PC-9 (cell line): Measurements from ENCODE around the gene FOXB2. TPM values are rescaled to one million over a fixed set of nuclear protein-coding genes. Genes with fewer than 3 reads are reported as not detected.

Experiments
- BruUV-seq: library from RNA; stranded (reverse); fragments of 400-500 nt; replicated peaks from 2 replicates; lab custom pipeline; 2021; lab: Mats Ljungman, UMichigan
- CTCF ChIA-PET: fragments of 300-600 bp; sonication (Branson Sonifier 250); formaldehyde crosslinking; loops from one replicate; lab custom pipeline; 2022; ENCODE audit warnings: antibody characterized with exemption; lab: Charles Lee
- POLR2A ChIA-PET: fragments of 300-600 bp; sonication (Branson Sonifier 250); formaldehyde crosslinking; loops from one replicate; lab custom pipeline; 2022; ENCODE audit warnings: antibody characterized with exemption; ENCODE audit not compliant: unreplicated experiment; lab: Charles Lee
- DNase-seq, 2 experiments: peaks; one replicate each; pipeline versions ENCODE4 v3.0.0 to v3.0.0-alpha.2; 2015 to 2022; ENCODE audit warnings: mixed read lengths in 1 of 2
- H2AFZ ChIP-seq: fragments of 200-600 bp; sonication (generic); 2 replicates; pipeline ENCODE4 v1.8.1; 2017; ENCODE audit warnings: antibody characterized with exemption
- H3F3A ChIP-seq: fragments of 200-600 bp; sonication (generic); 2 replicates; pipeline ENCODE4 v1.8.1; 2017; ENCODE audit warnings: antibody characterized with exemption, mild to moderate bottlenecking, low read depth; ENCODE audit not compliant: insufficient read depth
- H3K27ac ChIP-seq: fragments of 200-600 bp; sonication (generic); 2 replicates; pipeline ENCODE4 v1.6.1; 2016; ENCODE audit warnings: mixed run types
- H3K27me3 ChIP-seq: fragments of 200-600 bp; sonication (generic); 2 replicates; pipeline ENCODE4 v1.6.1; 2016; ENCODE audit warnings: low read depth, mixed run types; ENCODE audit not compliant: insufficient read depth
- H3K36me3 ChIP-seq: fragments of 200-600 bp; sonication (generic); 2 replicates; pipeline ENCODE4 v1.6.1; 2016; ENCODE audit warnings: low read depth, mixed run types
- H3K4me1 ChIP-seq: fragments of 200-600 bp; sonication (generic); replicated peaks from 2 replicates; pipeline ENCODE4 v1.6.1; 2016; ENCODE audit warnings: mixed run types; ENCODE audit not compliant: insufficient read depth
- H3K4me2 ChIP-seq: fragments of 200-600 bp; sonication (generic); 2 replicates; pipeline ENCODE4 v1.6.1; 2017; ENCODE audit warnings: mixed run types
- H3K4me3 ChIP-seq: fragments of 200-600 bp; sonication (generic); 2 replicates; pipeline ENCODE4 v1.6.1; 2016; ENCODE audit warnings: mixed run types
- H3K79me2 ChIP-seq: fragments of 200-600 bp; sonication (generic); 2 replicates; pipeline ENCODE4 v1.6.1; 2017; ENCODE audit warnings: low read depth, mixed run types
- H3K9me2 ChIP-seq: fragments of 200-600 bp; sonication (generic); 2 replicates; pipeline ENCODE4 v1.8.1; 2017; ENCODE audit warnings: mild to moderate bottlenecking; ENCODE audit not compliant: insufficient read depth
- H3K9me3 ChIP-seq: fragments of 200-600 bp; sonication (generic); 2 replicates; pipeline ENCODE4 v1.8.1; 2016; ENCODE audit warnings: low read depth; ENCODE audit not compliant: insufficient read depth
- H4K20me1 ChIP-seq: fragments of 200-600 bp; sonication (generic); 2 replicates; pipeline ENCODE4 v1.8.1; 2017; ENCODE audit not compliant: insufficient read depth
- EZH2 ChIP-seq: fragments of 200-600 bp; sonication (generic); IDR thresholded peaks from 2 replicates; pipeline ENCODE4 v1.8.0; 2017; ENCODE audit warnings: antibody characterized with exemption, low read depth
- intact Hi-C: fragments of 100-400 bp; cut with micrococcal nuclease; formaldehyde crosslinking; loops from one replicate; pipeline ENCODE4 v1.10.0; 2022; ENCODE audit not compliant: unreplicated experiment
- total RNA-seq: library from RNA; stranded (reverse); gene quantifications from 2 replicates; pipeline ENCODE4 v1.2.3, GENCODE V29; 2021
- TF ChIP-seq, protein P1 (sequence below): fragments of 200-600 bp; sonication (generic); conservative IDR thresholded peaks from 2 replicates; pipeline ENCODE4 v1.6.1; 2017; ENCODE audit warnings: mixed run types, antibody characterized with exemption, mild to moderate bottlenecking, moderate library complexity

Gene FOXB2
- total RNA-seq, 1 experiment from 2014 or later = not detected

GRCh38 chr9:76980566-76980965 lies 38.9 kb upstream of the FOXB2 start:
- H2AFZ ChIP-seq = no peak overlapping the region
- H3K36me3 ChIP-seq = no peaks in the 10 kb centered on the region
- H3K9me2 ChIP-seq = no peaks in the 10 kb centered on the region
- no TSS peak for BruUV-seq
- no peak overlapping the region for H3K27ac ChIP-seq
- no peak overlapping the region for H3K4me2 ChIP-seq
- ChIA-PET CTCF (no interaction called here), POLR2A (no interaction called here)
- H3K79me2 ChIP-seq = no peaks in the 10 kb centered on the region
- intact Hi-C loops = no loop called here
- no peaks in the 10 kb centered on the region for H3K4me1 ChIP-seq
- no peak overlapping the region for H3K4me3 ChIP-seq
- H3K9me3 ChIP-seq = no peaks in the 10 kb centered on the region
- peaks cover 74% of the 10 kb centered on the region for H3K27me3 ChIP-seq
- H3F3A ChIP-seq = no peaks in the 10 kb centered on the region
- H4K20me1 ChIP-seq = no peaks in the 10 kb centered on the region
- DNase-seq = no peak
- no peak for TF ChIP-seq EZH2
- TF ChIP-seq, protein P1, sequence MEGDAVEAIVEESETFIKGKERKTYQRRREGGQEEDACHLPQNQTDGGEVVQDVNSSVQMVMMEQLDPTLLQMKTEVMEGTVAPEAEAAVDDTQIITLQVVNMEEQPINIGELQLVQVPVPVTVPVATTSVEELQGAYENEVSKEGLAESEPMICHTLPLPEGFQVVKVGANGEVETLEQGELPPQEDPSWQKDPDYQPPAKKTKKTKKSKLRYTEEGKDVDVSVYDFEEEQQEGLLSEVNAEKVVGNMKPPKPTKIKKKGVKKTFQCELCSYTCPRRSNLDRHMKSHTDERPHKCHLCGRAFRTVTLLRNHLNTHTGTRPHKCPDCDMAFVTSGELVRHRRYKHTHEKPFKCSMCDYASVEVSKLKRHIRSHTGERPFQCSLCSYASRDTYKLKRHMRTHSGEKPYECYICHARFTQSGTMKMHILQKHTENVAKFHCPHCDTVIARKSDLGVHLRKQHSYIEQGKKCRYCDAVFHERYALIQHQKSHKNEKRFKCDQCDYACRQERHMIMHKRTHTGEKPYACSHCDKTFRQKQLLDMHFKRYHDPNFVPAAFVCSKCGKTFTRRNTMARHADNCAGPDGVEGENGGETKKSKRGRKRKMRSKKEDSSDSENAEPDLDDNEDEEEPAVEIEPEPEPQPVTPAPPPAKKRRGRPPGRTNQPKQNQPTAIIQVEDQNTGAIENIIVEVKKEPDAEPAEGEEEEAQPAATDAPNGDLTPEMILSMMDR = no peak

DNA sequence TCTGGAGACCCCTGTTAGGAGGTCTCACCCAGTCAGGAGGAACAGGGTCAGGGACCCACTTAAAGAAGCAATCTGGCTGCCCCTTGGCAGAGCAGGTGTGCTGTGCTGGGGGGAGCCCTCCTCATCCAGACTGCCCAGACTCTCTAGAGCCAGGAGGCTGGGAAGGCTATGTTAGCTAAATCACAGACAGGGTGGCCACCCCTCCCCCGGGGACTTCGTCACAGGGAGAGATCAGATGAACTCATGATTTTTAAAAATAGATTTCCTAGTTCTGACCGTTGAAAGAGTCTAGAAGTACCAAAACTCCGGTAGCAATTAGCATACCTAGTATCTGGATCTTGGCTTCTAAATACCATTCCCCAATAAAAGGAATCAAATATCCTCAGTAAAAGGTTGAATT lies 35.0 kb upstream of the FOXB2 start:
- Histone ChIP-seq H3K4me2 (no peak overlapping the region), H4K20me1 (no peaks in the 10 kb centered on the region), H3K9me3 (no peaks in the 10 kb centered on the region), H3K79me2 (no peaks in the 10 kb centered on the region), H2AFZ (no peak overlapping the region), H3K9me2 (no peaks in the 10 kb centered on the region), H3K27me3 (peaks cover 51% of the 10 kb centered on the region), H3K4me1 (no peaks in the 10 kb centered on the region), H3F3A (no peaks in the 10 kb centered on the region), H3K27ac (no peak overlapping the region), H3K36me3 (no peaks in the 10 kb centered on the region), H3K4me3 (no peak overlapping the region)
- no peak for DNase-seq
- CTCF ChIA-PET = no interaction called here
- intact Hi-C loops = no loop called here
- no TSS peak for BruUV-seq
- TF ChIP-seq, protein P1 = no peak
- TF ChIP-seq EZH2 = no peak
- POLR2A ChIA-PET = no interaction called here

GRCh38 chr9:76985581-76985980 lies 33.9 kb upstream of the FOXB2 start:
- Histone ChIP-seq H4K20me1 (no peaks in the 10 kb centered on the region), H3F3A (no peaks in the 10 kb centered on the region), H3K27ac (no peak overlapping the region), H3K27me3 (peaks cover 40% of the 10 kb centered on the region), H3K4me2 (no peak overlapping the region), H2AFZ (no peak overlapping the region), H3K79me2 (no peaks in the 10 kb centered on the region), H3K9me2 (no peaks in the 10 kb centered on the region), H3K36me3 (no peaks in the 10 kb centered on the region), H3K4me1 (no peaks in the 10 kb centered on the region), H3K9me3 (no peaks in the 10 kb centered on the region), H3K4me3 (no peak overlapping the region)
- CTCF ChIA-PET = no interaction called here
- TF ChIP-seq, protein P1 = no peak
- no peak for TF ChIP-seq EZH2
- BruUV-seq = no TSS peak
- intact Hi-C loops = loop anchor here (5.0 kb wide), 2 partner anchors 323 to 538 kb away; no protein-coding TSS in a partner anchor
- no peak for DNase-seq
- POLR2A ChIA-PET = no interaction called here
